ENCODE data around the gene SH3BP1. TPM values are rescaled to one million over a fixed set of nuclear protein-coding genes. Genes with fewer than 3 reads are reported as not detected.
A peak's percentile ranks its signal among the peaks of the same experiment; 100 is the strongest.
"Not testable (repeated sequence)": the region's sequence is repeated elsewhere in the genome, so short reads cannot be mapped to it uniquely, and the experiment has no call there.

The SH3BP1 gene
- total RNA-seq, 1 experiment from 2014 or later: 6.9 TPM

- DNase-seq (ENCODE audit: low spot score): no peak
These were observed 38.1 kb downstream of the SH3BP1 start for GRCh38 chr22:37677493-37677974.

- DNase-seq (ENCODE audit: low spot score): no peak
These were observed 38.9 kb downstream of the SH3BP1 start for GRCh38 chr22:37678372-37678771.

- DNase-seq (ENCODE audit: low spot score): no peak
These were observed 40.2 kb downstream of the SH3BP1 start for GRCh38 chr22:37679670-37680069.

GRCh38 chr22:37680191-37680851, 40.9 kb downstream of the SH3BP1 start:
- DNase-seq (ENCODE audit: low spot score): no peak

GRCh38 chr22:37681001-37681424, 41.5 kb downstream of the SH3BP1 start:
- no peak for DNase-seq (ENCODE audit: low spot score)

GRCh38 chr22:37681556-37682049, 42.1 kb downstream of the SH3BP1 start:
- DNase-seq (ENCODE audit: low spot score): peak; percentile 50

- DNase-seq (ENCODE audit: low spot score): no peak
These were observed 45.5 kb downstream of the SH3BP1 start for GRCh38 chr22:37684803-37685615.

- DNase-seq (ENCODE audit: low spot score): peak; percentile 78
These were observed 46.8 kb downstream of the SH3BP1 start, which contains the start of gene NOL12 for GRCh38 chr22:37686002-37686982. NOL12 (plus strand) TSS chr22:37686343; CDS start chr22:37686393, 50 bp downstream.

GRCh38 chr22:37690407-37690806, 50.9 kb downstream of the SH3BP1 start:
- no peak for DNase-seq (ENCODE audit: low spot score)

GRCh38 chr22:37690901-37691504, 51.5 kb downstream of the SH3BP1 start:
- DNase-seq (ENCODE audit: low spot score): no peak

- DNase-seq (ENCODE audit: low spot score): no peak
These were observed 53.3 kb downstream of the SH3BP1 start for GRCh38 chr22:37692627-37693285.

GRCh38 chr22:37694131-37694530, 54.7 kb downstream of the SH3BP1 start:
- not testable (repeated sequence) for DNase-seq (ENCODE audit: low spot score)

GRCh38 chr22:37696260-37696656, 56.8 kb downstream of the SH3BP1 start:
- not testable (repeated sequence) for DNase-seq (ENCODE audit: low spot score)

- no peak for DNase-seq (ENCODE audit: low spot score)
These were observed 57.4 kb downstream of the SH3BP1 start, which contains the start of gene TRIOBP for GRCh38 chr22:37696657-37697537. TRIOBP (plus strand) TSS chr22:37697048; CDS start chr22:37701366, 4,318 bp downstream.

- no peak for DNase-seq (ENCODE audit: low spot score)
These were observed 58.0 kb downstream of the SH3BP1 start for GRCh38 chr22:37697538-37697835.

GRCh38 chr22:37701141-37701786, 61.8 kb downstream of the SH3BP1 start:
- DNase-seq (ENCODE audit: low spot score): no peak

GRCh38 chr22:37703906-37704305, 64.4 kb downstream of the SH3BP1 start:
- DNase-seq (ENCODE audit: low spot score): no peak

- DNase-seq (ENCODE audit: low spot score): no peak
These were observed 65.2 kb downstream of the SH3BP1 start for GRCh38 chr22:37704645-37705044.

- DNase-seq (ENCODE audit: low spot score): no peak
These were observed 65.7 kb downstream of the SH3BP1 start for GRCh38 chr22:37705205-37705604.
